WTC11 (cell line): ENCODE data around the gene DNAH17. TPM values are rescaled to one million over a fixed set of nuclear protein-coding genes. Genes with fewer than 3 reads are reported as not detected.
A peak's percentile ranks its signal among the peaks of the same experiment; 100 is the strongest.

Source experiments
- ATAC-seq: fragments of 200-7000 bp; cut with Tn5 transposase; 2 replicates; pipeline ENCODE4 v1.10.0; 2021; ENCODE audit warnings: mild to moderate bottlenecking, moderate library complexity
- CTCF ChIA-PET: fragments of 300-600 bp; sonication (Branson Sonifier 250); formaldehyde crosslinking; loops from one replicate; lab custom pipeline; 2021; ENCODE audit warnings: antibody characterized with exemption; lab: Charles Lee
- POLR2A ChIA-PET: fragments of 350-600 bp; sonication (Branson Sonifier 250); formaldehyde crosslinking; loops from one replicate; lab custom pipeline; 2021; ENCODE audit warnings: antibody characterized with exemption; lab: Charles Lee
- DNase-seq: peaks from one replicate; pipeline ENCODE4 v3.0.0; 2021; ENCODE audit warnings: low spot score
- H3K27ac Mint-ChIP-seq: 2 replicates; pipeline ENCODE4 v1.8.0; 2021; ENCODE audit warnings: mixed read lengths
- H3K27me3 Mint-ChIP-seq: 2 replicates; pipeline ENCODE4 v1.8.0; 2021; ENCODE audit warnings: low read depth, mild to moderate bottlenecking, moderate library complexity, mixed read lengths
- H3K36me3 Mint-ChIP-seq: 2 replicates; pipeline ENCODE4 v1.8.0; 2021; ENCODE audit warnings: mixed read lengths
- H3K4me1 Mint-ChIP-seq: 2 replicates; pipeline ENCODE4 v1.8.0; 2022; ENCODE audit warnings: mixed read lengths
- H3K4me3 Mint-ChIP-seq: 2 replicates; pipeline ENCODE4 v1.8.0; 2021; ENCODE audit warnings: mild to moderate bottlenecking, moderate library complexity, mixed read lengths
- H3K9me3 Mint-ChIP-seq: 2 replicates; pipeline ENCODE4 v1.8.0; 2021; ENCODE audit warnings: mixed read lengths
- EMX1 ChIP-seq: fragments of 250-450 bp; sonication (Bioruptor Pico); IDR thresholded peaks from 2 replicates; pipeline ENCODE4 v1.8.0; 2021; ENCODE audit warnings: mild to moderate bottlenecking
- GRHL2 ChIP-seq: fragments of 250-450 bp; sonication (Bioruptor Pico); IDR thresholded peaks from 2 replicates; pipeline ENCODE4 v1.8.0; 2022; ENCODE audit warnings: mild to moderate bottlenecking, moderate library complexity; ENCODE audit not compliant: insufficient replicate concordance, severe bottlenecking
- HMGA2 ChIP-seq: fragments of 250-450 bp; sonication (Bioruptor Pico); IDR thresholded peaks from 2 replicates; pipeline ENCODE4 v1.4.0; 2021; ENCODE audit warnings: mild to moderate bottlenecking, moderate library complexity
- JAZF1 ChIP-seq: fragments of 250-450 bp; sonication (Bioruptor Pico); IDR thresholded peaks from 2 replicates; pipeline ENCODE4 v1.9.0; 2021; ENCODE audit warnings: moderate library complexity, mild to moderate bottlenecking, inconsistent platforms
- JUN ChIP-seq: sonication (generic); formaldehyde crosslinking; IDR thresholded peaks from 2 replicates; pipeline ENCODE4 v1.8.0; 2023; ENCODE audit warnings: mild to moderate bottlenecking, missing genetic modification reagents
- NFATC4 ChIP-seq: fragments of 250-450 bp; sonication (Bioruptor Pico); IDR thresholded peaks from 2 replicates; pipeline ENCODE4 v1.9.0; 2021; ENCODE audit warnings: mild to moderate bottlenecking
- RORB ChIP-seq: fragments of 250-450 bp; sonication (Bioruptor Pico); IDR thresholded peaks from 2 replicates; pipeline ENCODE4 v1.9.0; 2021; ENCODE audit warnings: mild to moderate bottlenecking
- ZNF219 ChIP-seq: sonication (generic); formaldehyde crosslinking; IDR thresholded peaks from 2 replicates; pipeline ENCODE4 v1.8.0; 2023; ENCODE audit warnings: missing genetic modification reagents, mild to moderate bottlenecking, borderline replicate concordance
- total RNA-seq: library from RNA; stranded (reverse); gene quantifications from 3 replicates; pipeline ENCODE4 v1.2.3, GENCODE V29; 2021
- TF ChIP-seq, protein P1 (sequence below): sonication (generic); formaldehyde crosslinking; IDR thresholded peaks from 2 replicates; pipeline ENCODE4 v1.8.0; 2023; ENCODE audit warnings: missing genetic modification reagents, mild to moderate bottlenecking, borderline replicate concordance
- TF ChIP-seq, protein P2 (sequence below): sonication (generic); formaldehyde crosslinking; IDR thresholded peaks from 2 replicates; pipeline ENCODE4 v1.8.0; 2022; ENCODE audit warnings: mild to moderate bottlenecking, missing genetic modification reagents
- TF ChIP-seq, protein P3 (sequence below): sonication (generic); formaldehyde crosslinking; IDR thresholded peaks from 2 replicates; pipeline ENCODE4 v1.8.0; 2022; ENCODE audit warnings: missing genetic modification reagents
- TF ChIP-seq, protein P4 (sequence below): sonication (generic); formaldehyde crosslinking; IDR thresholded peaks from 2 replicates; pipeline ENCODE4 v1.8.1; 2022; ENCODE audit warnings: low read depth, missing genetic modification reagents, borderline replicate concordance
- TF ChIP-seq, protein P5 (sequence below): fragments of 250-450 bp; sonication (Bioruptor Pico); IDR thresholded peaks from 2 replicates; pipeline ENCODE4 v1.9.0; 2021; ENCODE audit warnings: mild to moderate bottlenecking
- TF ChIP-seq, protein P6 (sequence below): sonication (generic); formaldehyde crosslinking; IDR thresholded peaks from 2 replicates; pipeline ENCODE4 v1.8.1; 2023; ENCODE audit warnings: mild to moderate bottlenecking, moderate library complexity, missing genetic modification reagents

Gene DNAH17
- total RNA-seq, 1 experiment from 2014 or later, result 0.87 TPM

DNA sequence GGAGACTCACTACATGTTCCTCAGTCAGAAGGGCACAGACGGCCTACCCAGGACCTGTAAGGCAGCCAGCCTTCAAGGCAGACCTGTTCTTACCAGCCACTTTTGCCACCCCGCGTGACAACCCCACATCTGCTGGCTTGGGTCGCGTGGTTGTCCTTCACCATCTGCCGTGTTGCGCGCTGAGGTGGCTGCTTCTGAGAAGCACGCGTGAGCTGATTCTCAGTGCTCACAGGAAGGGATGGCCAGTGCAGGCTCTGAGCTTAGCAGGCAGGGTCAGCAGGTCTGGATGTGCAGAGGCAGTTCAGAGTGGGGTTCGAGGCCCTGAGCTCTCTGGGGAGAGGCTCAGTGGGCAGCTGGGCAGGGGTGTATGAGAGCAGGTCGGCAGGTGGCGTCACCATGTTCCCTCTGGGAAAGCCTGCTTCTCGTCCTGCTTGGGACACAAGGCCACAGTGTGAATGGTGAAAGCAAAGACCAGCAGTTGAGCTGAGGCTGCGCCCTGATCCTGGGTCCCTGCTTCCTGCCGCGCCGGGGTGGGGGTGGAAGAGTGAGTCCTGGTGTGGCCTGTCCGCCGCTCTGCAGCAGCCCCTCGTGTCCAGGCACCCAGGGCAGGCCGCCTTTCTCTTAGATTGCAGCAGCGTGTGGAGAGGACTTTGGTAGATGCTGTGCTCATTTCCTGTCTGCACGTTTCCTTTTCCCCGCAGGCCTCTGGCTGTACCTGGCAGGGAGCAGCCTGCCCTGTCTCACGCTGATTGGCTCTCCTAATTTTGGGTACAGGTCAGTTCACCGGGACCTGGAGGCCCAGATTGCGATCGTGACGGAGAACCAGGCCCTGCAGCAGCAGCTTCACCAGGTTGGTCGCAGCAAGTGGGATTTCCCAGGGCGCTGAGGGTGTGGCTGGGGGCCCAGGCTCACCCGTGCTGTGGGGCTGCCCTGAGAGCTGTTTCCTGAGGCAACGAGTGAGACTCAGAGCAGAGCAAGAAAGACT lies 162.7 kb downstream of the DNAH17 start:
- no peak for TF ChIP-seq GRHL2 (CRISPR knock-in tag)
- TF ChIP-seq, protein P1, sequence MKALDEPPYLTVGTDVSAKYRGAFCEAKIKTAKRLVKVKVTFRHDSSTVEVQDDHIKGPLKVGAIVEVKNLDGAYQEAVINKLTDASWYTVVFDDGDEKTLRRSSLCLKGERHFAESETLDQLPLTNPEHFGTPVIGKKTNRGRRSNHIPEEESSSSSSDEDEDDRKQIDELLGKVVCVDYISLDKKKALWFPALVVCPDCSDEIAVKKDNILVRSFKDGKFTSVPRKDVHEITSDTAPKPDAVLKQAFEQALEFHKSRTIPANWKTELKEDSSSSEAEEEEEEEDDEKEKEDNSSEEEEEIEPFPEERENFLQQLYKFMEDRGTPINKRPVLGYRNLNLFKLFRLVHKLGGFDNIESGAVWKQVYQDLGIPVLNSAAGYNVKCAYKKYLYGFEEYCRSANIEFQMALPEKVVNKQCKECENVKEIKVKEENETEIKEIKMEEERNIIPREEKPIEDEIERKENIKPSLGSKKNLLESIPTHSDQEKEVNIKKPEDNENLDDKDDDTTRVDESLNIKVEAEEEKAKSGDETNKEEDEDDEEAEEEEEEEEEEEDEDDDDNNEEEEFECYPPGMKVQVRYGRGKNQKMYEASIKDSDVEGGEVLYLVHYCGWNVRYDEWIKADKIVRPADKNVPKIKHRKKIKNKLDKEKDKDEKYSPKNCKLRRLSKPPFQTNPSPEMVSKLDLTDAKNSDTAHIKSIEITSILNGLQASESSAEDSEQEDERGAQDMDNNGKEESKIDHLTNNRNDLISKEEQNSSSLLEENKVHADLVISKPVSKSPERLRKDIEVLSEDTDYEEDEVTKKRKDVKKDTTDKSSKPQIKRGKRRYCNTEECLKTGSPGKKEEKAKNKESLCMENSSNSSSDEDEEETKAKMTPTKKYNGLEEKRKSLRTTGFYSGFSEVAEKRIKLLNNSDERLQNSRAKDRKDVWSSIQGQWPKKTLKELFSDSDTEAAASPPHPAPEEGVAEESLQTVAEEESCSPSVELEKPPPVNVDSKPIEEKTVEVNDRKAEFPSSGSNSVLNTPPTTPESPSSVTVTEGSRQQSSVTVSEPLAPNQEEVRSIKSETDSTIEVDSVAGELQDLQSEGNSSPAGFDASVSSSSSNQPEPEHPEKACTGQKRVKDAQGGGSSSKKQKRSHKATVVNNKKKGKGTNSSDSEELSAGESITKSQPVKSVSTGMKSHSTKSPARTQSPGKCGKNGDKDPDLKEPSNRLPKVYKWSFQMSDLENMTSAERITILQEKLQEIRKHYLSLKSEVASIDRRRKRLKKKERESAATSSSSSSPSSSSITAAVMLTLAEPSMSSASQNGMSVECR (CRISPR knock-in tag), result no peak
- TF ChIP-seq RORB (CRISPR knock-in tag), result no peak
- TF ChIP-seq, protein P2, sequence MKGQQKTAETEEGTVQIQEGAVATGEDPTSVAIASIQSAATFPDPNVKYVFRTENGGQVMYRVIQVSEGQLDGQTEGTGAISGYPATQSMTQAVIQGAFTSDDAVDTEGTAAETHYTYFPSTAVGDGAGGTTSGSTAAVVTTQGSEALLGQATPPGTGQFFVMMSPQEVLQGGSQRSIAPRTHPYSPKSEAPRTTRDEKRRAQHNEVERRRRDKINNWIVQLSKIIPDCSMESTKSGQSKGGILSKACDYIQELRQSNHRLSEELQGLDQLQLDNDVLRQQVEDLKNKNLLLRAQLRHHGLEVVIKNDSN, result no peak
- TF ChIP-seq JUN (CRISPR knock-in tag), result no peak
- TF ChIP-seq ZNF219 (CRISPR knock-in tag), result no peak
- TF ChIP-seq, protein P3, sequence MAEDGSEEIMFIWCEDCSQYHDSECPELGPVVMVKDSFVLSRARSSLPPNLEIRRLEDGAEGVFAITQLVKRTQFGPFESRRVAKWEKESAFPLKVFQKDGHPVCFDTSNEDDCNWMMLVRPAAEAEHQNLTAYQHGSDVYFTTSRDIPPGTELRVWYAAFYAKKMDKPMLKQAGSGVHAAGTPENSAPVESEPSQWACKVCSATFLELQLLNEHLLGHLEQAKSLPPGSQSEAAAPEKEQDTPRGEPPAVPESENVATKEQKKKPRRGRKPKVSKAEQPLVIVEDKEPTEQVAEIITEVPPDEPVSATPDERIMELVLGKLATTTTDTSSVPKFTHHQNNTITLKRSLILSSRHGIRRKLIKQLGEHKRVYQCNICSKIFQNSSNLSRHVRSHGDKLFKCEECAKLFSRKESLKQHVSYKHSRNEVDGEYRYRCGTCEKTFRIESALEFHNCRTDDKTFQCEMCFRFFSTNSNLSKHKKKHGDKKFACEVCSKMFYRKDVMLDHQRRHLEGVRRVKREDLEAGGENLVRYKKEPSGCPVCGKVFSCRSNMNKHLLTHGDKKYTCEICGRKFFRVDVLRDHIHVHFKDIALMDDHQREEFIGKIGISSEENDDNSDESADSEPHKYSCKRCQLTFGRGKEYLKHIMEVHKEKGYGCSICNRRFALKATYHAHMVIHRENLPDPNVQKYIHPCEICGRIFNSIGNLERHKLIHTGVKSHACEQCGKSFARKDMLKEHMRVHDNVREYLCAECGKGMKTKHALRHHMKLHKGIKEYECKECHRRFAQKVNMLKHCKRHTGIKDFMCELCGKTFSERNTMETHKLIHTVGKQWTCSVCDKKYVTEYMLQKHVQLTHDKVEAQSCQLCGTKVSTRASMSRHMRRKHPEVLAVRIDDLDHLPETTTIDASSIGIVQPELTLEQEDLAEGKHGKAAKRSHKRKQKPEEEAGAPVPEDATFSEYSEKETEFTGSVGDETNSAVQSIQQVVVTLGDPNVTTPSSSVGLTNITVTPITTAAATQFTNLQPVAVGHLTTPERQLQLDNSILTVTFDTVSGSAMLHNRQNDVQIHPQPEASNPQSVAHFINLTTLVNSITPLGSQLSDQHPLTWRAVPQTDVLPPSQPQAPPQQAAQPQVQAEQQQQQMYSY (CRISPR knock-in tag), result no peak
- TF ChIP-seq, protein P4, sequence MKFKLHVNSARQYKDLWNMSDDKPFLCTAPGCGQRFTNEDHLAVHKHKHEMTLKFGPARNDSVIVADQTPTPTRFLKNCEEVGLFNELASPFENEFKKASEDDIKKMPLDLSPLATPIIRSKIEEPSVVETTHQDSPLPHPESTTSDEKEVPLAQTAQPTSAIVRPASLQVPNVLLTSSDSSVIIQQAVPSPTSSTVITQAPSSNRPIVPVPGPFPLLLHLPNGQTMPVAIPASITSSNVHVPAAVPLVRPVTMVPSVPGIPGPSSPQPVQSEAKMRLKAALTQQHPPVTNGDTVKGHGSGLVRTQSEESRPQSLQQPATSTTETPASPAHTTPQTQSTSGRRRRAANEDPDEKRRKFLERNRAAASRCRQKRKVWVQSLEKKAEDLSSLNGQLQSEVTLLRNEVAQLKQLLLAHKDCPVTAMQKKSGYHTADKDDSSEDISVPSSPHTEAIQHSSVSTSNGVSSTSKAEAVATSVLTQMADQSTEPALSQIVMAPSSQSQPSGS, result no peak
- TF ChIP-seq HMGA2, result no peak
- TF ChIP-seq, protein P5, sequence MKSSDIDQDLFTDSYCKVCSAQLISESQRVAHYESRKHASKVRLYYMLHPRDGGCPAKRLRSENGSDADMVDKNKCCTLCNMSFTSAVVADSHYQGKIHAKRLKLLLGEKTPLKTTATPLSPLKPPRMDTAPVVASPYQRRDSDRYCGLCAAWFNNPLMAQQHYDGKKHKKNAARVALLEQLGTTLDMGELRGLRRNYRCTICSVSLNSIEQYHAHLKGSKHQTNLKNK (CRISPR knock-in tag), result no peak
- TF ChIP-seq, protein P6, sequence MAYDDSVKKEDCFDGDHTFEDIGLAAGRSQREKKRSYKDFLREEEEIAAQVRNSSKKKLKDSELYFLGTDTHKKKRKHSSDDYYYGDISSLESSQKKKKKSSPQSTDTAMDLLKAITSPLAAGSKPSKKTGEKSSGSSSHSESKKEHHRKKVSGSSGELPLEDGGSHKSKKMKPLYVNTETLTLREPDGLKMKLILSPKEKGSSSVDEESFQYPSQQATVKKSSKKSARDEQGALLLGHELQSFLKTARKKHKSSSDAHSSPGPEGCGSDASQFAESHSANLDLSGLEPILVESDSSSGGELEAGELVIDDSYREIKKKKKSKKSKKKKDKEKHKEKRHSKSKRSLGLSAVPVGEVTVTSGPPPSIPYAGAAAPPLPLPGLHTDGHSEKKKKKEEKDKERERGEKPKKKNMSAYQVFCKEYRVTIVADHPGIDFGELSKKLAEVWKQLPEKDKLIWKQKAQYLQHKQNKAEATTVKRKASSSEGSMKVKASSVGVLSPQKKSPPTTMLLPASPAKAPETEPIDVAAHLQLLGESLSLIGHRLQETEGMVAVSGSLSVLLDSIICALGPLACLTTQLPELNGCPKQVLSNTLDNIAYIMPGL, result no peak
- no peak for TF ChIP-seq NFATC4
- TF ChIP-seq EMX1 (CRISPR knock-in tag), result no peak
- TF ChIP-seq JAZF1, result no peak
- Mint-ChIP-seq H3K9me3 (no peaks in the 10 kb centered on the region), H3K27ac (peak overlapping the region; percentile 72), H3K4me3 (no peak overlapping the region), H3K4me1 (no peaks in the 10 kb centered on the region), H3K27me3 (no peaks in the 10 kb centered on the region), H3K36me3 (peaks cover 10% of the 10 kb centered on the region)
- ChIA-PET POLR2A (no interaction called here), CTCF (interaction anchor here (1.0 to 5.1 kb wide), 2 partner anchors 53 to 107 kb away, joined by 3 to 31 read pairs; no protein-coding TSS in a partner anchor)
- DNase-seq (no peak), ATAC-seq (no peak)
